NOMO-1 (cell line): ENCODE data around the gene GPC5.
A peak's percentile ranks its signal among the peaks of the same experiment; 100 is the strongest.

Experiments used
- DNase-seq, 2 experiments: peaks; one replicate each; lab custom pipeline; 2025; ENCODE audit not compliant: unreplicated experiment in 2 of 2; lab: John Stamatoyannopoulos, UW

Gene GPC5

DNA sequence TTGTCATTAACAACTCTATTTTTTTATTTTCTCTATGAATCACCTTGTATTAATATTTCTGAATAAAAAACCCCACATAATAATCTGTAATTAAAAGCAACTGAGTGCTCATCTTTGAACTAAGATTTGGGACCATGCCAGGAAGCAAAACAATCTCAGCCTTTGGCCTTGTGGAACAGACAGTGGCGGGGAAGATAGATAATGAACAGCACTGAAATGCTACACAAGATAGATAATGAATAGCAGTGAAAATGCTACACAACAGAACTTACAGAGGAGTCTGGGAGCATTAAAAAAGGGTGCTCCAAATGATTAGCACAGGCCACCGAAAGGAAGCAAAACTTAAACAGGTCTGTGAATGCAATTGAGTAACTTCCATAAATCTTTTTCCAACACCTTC lies 134.9 kb downstream of the GPC5 start:
- no peak for DNase-seq

DNA sequence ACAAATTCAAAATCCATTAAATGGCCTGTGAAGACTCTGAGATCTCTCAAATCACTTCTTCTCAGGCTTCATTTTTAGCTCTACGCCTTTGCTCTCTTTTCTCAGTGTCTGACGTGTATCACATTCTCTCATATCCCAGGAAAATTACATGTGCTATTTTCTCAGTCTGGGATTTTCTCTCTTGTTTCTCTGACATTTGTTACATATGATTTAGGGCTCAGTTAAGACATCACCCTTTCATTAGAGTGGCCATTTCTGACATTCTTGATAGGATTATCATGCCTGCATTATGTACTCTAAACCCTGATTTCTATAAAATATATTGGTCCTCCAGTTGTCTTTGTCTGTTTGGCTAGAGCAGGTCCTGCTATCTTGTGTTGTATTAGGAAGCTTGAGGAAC lies 136.6 kb downstream of the GPC5 start:
- no peak for DNase-seq

DNA sequence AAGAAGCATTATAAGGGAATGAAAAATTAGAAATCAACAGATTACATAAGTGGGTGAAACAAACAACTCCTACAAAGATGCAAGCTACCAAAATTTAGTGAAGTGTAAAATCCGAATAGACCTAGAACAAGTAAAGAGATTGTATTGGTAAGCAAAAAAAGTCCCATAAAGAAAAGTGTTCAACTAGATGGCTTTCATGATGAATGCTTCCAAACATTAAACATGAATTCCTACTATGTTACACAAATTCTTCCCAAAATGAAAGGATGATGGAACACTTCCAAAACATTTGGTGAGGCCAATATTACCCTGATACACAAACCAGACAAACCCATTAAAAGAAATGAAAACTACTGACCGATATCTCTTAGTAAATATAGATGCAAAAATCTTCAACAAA lies 139.0 kb downstream of the GPC5 start:
- DNase-seq = no peak

DNA sequence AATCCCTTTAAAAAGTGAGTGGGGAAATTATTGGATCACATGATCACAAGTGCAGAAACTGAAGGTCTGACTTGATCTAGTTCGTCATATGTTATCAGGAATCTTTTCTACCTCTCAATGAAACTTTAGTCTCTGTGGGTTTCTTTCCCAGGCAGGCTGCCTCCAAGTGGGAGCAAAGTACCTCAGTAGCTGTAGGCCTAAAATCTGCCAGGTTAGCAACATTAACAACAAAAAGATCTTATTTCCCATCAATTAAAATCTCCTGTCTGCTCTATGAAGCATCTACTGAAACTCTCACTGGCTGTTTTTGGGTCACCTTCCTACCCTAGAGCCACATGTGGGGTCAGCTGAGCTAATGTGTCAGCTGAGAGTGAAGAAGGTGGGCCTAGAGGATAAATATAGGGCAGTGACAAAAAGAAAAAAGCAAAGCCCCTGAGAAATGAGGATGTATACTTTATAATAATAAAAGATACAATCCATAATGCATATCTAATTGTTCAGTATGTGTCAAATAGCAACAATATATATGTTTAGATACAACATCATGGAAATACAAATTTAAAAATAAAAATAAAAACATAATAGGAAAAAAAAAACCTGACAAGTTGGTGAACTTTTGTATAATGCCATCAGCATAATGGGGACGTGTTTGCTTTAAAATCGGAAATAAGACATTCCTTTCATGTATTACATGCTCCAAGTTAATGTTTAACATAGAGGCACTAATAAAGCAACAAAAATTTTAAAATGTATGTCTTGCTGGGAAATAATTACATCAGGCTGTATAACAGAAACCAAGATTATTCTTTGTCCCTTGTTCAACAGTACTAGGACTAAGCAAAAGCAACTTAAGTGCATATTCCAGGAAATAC lies 141.1 kb downstream of the GPC5 start:
- no peak for DNase-seq

DNA sequence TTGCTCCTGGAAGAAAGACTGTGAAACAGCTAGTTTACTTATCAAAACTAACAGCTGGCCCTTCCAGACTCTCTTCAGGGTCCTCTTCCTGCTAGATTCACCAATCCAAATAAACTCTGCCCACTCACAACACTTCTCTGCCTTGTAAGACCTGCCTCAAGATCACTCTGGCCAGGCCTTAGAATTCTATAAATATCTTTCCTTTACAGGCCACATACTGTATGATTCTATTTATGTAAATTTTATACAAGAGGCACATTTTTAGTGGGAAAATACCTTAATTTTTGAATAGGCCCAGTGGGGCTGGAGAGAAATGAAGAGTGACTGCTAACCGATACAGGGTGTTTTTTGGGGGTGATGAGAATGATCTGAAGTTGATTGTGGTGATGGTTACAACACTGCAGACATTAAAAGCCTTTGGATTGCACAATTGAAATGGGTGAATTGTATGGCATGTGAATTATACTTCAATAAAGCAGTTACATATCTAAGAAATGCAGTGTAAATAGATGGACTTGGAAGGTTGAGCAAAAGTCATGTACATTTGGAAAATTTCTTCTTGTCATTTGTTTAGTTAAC lies 141.8 kb downstream of the GPC5 start:
- peak; percentile 9 to 39 for DNase-seq

DNA sequence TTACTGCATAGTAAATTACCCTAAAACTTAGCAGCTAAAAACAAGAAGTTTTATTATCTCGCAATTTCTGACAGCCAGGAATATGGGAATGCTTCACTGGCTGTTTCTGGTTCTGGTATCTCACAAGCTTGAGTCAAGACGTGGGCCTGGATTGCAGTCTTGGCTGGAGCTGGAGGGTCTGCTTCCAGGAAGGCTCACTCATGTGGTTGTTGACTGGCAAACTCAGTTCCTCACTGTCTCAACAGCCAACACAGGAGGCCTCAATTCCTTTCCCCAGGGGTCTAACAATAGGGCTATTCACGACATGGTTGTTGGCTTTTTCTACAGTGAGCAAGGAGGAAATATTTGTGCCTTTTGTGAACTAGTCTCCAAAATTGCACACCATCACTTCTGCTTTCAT lies 146.3 kb downstream of the GPC5 start:
- peak; percentile 29 to 73 for DNase-seq

DNA sequence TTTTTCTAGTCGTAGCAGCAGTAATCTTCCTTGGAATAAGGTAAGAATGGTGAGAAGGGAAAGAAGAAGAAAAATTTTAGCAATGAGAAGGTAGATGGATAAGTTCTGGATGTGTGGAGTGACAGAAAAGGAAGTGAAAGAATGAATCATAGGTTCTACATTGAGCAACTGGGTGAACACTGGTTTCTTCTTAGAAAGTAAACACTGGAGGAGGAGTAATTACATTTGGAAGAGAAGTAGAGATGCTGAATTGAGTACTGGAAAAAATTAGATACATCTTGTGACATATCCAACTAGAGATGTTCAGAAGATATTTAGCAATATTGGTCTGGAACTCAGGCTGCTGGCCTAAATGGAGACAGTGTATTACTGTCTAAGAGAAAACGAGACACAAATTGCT lies 148.5 kb downstream of the GPC5 start:
- DNase-seq = peak; percentile 42 to 99

DNA sequence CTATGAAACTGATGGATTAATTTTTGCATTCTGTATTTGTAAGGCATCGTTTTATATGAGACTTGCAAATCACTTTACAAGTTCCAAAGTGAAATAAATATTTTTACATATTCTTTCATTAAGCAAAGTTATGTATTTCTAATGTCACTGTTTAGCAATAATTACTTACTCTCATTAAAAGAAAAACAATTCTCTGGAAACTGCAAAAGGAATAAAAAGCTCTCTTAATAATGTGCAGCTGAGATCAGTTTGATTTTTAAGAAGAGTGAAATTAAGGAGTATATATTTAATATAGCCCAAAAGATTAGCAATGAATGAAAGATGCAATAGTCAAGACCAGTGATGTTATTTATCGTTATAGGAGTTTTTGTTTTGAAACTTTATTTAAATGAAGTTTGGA lies 155.2 kb downstream of the GPC5 start:
- DNase-seq = no peak

DNA sequence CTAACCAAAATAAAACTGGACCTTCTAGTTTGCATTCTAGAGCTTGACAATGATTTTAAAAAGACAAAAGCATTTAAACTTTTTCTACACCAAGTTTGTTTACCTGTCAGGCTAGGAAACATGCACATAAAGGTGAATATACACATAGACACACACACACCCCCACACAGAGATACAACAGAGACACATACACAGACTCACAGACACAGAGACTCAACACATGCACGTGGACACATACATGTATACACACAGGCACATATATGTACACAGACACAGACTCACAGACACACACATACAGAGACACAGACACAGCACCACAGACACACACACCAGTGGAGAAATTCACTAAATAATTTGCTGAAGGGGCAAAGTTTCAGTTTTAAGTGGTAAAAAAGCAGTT lies 155.7 kb downstream of the GPC5 start:
- DNase-seq = no peak

DNA sequence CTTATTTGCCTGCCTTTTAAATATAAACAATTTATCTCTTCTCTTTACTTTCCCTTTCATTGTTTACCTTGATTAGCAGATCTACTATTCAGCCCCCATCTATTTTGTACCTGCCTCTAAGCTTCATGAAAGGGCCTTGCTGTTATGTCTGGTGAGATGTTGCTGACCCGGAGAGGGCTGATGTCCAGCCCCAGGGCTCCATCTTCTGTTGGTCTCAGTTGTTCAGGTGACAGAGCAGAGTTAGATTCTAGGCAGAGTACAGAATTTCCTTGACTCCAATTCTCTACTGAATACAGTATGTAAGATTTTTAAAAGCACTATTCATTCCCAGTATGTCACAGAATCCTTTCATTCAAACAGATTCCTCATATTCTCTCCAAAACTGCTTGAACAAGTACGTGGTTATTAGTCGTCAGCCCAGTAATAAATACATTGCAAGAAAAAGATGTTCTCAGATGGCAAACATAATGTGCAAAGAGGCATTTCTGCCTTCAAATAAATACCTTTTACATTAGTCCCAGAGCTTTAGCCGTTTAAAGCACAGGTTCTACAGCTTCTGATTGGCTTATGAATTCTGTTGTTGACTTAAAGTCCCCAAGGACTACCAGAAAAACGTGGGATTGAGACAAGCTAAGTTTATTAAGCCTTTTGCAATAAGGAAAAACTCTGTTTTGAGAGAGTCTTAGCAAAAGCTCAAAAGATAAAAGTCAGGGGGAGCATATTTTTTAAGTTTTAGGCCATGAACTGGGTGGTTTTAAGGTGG lies 159.1 kb downstream of the GPC5 start:
- no peak for DNase-seq

DNA sequence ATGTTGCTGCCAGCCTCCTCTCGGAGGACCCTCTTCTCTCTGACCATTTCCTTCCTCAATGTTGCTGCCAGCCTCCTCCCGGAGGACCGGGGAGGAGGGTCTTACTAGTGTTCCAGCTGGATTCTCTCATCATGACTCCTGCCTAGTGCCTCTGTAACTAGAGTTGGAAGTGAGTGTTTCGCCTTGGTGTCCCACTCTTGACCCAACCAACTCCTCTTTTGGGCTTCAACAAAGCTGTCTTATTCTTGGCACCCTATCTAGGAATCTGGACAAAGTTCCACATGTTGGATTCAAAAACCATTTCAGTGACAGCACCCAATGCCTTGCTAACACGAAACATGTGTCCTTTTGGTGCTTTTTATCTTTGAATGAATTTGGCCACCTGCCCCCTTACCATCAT lies 165.4 kb downstream of the GPC5 start:
- no peak for DNase-seq

DNA sequence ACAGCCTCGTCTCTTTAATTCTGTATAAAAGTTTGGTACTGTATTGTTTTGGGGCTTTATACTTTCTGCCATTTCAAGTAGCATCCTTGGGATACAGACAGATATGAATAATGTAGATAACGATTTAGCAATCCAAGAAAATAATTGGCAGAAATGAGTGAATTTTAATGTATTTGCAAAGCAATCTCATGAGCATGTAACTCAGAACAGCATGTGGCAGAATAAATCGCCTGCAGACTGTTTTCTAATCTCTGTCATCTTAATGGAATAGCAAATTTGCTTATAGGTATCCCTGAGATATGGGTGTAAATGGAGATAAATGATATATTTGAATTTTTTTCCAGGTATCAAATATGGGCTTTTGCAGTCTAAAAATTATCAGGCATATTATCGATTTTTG lies 166.0 kb downstream of the GPC5 start:
- DNase-seq = no peak

DNA sequence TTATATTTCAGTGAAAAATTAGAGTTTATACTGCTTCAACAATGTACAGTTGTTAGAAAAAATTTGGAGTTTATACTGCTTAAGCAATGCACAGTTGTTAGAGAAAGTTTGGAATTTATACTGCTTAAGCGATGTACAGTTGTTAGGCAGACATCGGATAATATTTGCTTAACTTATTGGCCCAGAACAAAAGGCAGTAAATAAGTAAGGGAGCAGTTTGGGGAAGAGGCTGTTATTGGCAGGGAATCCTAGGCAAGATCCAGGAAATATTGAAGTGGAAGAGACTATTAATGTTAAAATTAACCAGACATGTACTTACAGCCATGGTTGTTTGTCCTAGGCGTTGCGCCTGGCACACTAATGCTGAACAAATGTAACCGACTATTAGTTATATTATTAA lies 166.9 kb downstream of the GPC5 start:
- no peak for DNase-seq

DNA sequence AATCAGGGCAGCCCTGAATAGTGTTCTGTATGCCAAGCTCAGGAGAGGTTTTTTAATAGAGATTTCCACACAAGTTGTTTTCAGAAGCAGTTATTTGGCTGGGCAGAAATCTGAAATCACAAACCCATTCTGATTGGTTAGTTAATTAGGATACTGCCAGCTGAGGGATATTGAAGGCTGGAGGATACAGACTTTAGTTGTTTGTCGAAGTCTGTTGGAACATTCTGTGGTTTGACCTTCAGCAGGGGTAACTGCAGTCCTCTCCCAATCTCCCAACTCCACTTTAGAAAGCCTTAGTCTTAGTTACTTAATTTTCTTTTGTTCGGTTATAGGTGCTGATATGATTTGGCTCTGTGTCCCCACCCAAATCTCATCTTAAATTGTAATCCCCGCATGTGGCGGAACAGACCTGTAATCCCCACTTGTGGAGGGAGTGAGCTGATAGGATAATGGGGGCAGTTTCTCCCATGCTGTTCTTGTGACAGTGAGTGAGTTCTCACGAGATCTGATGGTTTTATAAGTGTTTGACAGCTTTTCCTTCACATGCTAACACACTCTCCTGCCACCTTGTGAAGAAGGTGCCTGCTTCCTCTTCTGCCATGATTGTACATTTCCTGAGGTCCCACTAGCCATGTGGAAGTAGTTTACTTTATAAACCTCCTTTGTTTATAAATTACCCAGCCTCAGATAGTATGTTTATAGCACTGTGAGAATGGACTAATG lies 169.2 kb downstream of the GPC5 start:
- DNase-seq = no peak

DNA sequence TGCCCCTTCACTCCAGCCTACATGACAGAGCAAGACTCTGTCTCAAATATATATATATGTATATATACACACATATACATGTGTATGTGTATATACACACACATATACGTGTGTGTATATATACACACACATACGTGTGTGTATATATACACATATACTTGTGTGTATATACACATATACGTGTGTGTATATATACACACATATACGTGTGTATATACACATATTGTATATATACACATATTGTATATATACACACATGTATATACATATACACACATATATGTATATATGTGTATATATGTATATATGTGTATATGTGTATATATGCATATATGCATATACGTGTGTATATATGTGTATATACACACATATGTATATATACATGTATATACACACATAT lies 173.3 kb downstream of the GPC5 start:
- no peak for DNase-seq

DNA sequence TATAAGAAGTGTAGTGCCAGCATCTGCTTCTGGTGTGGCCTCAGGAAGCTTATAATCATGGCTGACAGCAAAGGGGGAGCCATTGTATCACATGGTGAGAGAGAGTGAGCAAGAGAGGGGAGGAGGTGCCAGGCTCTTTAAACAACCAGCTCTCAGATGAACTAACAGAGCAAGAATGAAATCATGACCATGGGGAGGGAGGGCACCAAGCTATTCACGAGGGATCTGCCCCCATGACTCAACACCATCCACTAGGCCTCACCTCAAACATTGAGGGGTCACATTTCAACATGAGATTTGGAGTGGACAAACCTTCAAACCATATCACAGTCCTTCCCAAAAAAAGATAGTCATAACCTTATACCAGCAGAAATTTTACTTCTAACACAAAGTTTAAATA lies 174.0 kb downstream of the GPC5 start:
- no peak for DNase-seq

DNA sequence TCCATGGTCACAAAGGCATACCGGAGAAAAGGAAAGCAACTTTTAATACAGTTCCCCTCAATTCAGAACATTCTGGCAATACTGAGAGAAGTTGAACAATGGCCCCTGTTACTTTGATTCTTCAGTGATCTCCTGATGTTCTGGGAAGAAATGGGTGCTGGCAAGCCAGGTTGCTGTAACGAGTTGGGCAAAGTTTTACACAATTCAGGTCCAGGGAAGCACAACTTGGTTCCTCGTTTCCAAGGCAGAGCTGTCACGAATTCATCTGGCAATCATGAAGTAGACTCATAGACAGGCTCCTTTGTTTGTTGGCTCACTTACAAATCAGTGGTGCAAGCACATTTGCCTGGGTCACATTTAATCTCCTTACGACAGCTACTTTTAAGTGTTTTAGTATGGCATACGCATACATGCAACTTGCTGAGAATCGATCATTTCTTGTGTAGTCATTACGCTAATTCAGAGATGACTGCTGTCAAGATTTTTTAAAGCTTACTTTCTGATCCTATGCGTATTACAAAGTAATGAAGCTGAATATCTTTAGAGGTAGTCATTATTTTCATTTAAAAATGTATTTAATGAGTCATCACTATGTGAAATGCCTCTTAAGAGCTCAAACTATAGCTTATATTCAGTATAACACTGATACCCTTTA lies 174.7 kb downstream of the GPC5 start:
- no peak for DNase-seq

DNA sequence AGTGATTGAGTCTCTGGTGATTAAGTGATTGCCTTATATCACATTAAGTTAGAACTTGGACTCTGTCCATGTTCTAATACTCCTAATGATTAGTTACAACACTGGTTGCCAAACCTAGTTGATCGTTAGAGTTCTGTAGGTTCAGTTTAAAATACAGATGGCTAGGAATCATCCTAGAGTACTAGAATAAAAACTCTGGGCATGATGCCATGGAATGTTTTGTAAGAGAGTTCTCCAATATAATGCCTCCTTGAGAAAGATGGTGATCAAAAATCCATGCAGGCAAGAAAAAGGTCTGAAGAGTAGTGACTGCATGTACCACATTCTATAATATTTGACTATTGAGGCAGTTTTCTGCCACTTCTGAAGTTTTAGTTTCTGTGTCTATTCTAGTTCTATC lies 176.3 kb downstream of the GPC5 start:
- DNase-seq = no peak

DNA sequence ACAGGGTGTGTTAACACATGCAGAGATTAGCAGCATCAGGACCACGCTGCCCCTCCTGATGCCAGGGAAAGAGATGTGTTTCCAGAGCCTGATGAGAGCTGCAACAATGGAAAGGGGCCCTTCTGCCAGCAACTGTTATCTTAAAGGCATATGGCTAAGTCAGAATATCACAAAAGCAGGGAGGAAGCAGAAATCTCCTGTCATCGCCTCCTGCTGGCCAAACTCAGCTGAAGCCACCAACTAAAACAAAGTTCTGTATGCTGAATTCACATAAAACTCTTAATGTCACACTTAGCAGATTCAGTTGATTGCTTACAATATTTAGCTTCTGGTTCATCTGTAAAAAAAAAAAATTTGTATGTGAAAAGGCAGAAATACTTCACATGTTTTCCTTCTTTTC lies 178.2 kb downstream of the GPC5 start:
- peak in 1 of 2 experiments; percentile 5 for DNase-seq

DNA sequence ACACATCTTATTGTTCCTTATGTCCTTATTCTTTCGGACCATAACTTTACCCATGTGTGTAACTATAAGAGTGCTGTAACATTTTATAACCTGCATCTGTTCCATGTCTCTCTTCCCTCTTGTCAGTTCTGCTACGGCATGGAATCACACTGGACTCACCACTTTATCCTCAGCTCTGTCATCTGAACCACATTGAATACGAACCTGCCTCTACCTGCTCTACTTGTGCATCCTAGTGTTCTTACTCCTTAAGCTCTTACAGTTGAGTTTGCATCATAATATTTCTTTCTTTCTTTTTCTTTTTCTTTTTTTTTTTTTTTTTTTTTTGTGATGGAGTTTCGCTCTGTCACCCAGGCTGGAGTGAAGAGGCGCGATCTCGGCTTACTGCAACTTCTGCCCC lies 180.9 kb downstream of the GPC5 start:
- no peak for DNase-seq

DNA sequence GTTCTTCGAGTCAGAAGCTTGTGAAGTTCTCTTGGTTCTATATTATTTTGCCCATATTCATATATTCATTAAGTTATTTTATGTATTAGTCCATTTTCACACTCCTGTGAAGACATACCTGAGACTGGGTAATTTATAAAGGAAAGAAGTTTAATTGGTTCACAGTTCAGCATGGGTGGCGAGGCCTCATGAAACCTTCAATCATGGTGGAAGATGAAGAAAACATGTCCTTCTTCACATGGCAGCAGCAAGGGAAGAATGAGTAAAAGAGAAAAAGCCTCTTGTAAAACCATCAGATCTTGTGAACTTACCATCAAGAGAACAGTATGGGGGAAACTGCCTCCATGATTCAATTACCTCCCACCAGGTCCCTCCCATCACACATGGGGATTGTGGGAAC lies 182.3 kb downstream of the GPC5 start:
- no peak for DNase-seq
